ENCODE data around the gene DIAPH3.

DNA sequence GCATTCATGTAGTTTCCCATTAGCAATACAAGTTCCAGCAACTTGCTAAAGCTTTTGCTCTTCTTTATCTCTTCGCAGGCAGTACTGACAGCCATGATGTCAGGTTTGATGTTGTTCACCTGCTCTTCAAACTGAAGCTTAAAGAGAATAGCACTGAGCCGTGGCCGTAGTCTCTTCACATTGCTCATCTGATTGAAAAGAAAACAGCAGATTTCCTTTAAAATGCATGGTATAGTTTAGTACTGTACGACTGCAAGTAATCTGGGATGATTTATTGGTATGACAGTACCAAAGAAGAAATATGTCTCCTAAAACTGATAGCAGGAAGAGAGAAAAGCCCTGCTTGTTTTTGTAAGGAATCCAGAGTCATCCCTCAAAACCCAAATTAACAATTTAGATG, 284.4 kb downstream of the DIAPH3 start:
- TF ChIP-seq, protein P1, sequence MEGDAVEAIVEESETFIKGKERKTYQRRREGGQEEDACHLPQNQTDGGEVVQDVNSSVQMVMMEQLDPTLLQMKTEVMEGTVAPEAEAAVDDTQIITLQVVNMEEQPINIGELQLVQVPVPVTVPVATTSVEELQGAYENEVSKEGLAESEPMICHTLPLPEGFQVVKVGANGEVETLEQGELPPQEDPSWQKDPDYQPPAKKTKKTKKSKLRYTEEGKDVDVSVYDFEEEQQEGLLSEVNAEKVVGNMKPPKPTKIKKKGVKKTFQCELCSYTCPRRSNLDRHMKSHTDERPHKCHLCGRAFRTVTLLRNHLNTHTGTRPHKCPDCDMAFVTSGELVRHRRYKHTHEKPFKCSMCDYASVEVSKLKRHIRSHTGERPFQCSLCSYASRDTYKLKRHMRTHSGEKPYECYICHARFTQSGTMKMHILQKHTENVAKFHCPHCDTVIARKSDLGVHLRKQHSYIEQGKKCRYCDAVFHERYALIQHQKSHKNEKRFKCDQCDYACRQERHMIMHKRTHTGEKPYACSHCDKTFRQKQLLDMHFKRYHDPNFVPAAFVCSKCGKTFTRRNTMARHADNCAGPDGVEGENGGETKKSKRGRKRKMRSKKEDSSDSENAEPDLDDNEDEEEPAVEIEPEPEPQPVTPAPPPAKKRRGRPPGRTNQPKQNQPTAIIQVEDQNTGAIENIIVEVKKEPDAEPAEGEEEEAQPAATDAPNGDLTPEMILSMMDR (IDR thresholded peaks at IDR 0.05) = no peak
- TF ChIP-seq TEAD4 (CRISPR knock-in tag; IDR thresholded peaks at IDR 0.05) = no peak
- no peak for TF ChIP-seq TCF7 (CRISPR knock-in tag; IDR thresholded peaks at IDR 0.05; ENCODE audit: low read depth)

All from WTC11 (cell line).